Mononuclear cell (primary cell): ENCODE results near the gene EMP2. TPM values are rescaled to one million over a fixed set of nuclear protein-coding genes. Genes with fewer than 3 reads are reported as not detected.
"Not testable (repeated sequence)": the region's sequence is repeated elsewhere in the genome, so short reads cannot be mapped to it uniquely, and the experiment has no call there.

Experiments used
- H3K27me3 ChIP-seq: 2 replicates; pipeline ENCODE4 v1.6.0; 2011; ENCODE audit warnings: low read length, control low read depth; ENCODE audit not compliant: insufficient read depth
- H3K4me1 ChIP-seq: 2 replicates; pipeline ENCODE4 v1.5.1; 2011; ENCODE audit warnings: mild to moderate bottlenecking, low read length, control low read depth; ENCODE audit not compliant: insufficient read depth
- H3K4me3 ChIP-seq: 2 replicates; pipeline ENCODE4 v1.5.1; 2011; ENCODE audit warnings: mild to moderate bottlenecking, low read length, moderate library complexity
- H3K9me3 ChIP-seq: 2 replicates; pipeline ENCODE4 v1.5.1; 2011; ENCODE audit warnings: low read depth, mild to moderate bottlenecking, control low read depth, low read length
- total RNA-seq: library from RNA; depleted of rRNA; stranded (reverse); fragments of >200 nt; gene quantifications from one replicate; pipeline ENCODE4 v1.2.3, GENCODE V29; 2012

EMP2 gene
- total RNA-seq, 1 donor: 0.10 TPM

DNA sequence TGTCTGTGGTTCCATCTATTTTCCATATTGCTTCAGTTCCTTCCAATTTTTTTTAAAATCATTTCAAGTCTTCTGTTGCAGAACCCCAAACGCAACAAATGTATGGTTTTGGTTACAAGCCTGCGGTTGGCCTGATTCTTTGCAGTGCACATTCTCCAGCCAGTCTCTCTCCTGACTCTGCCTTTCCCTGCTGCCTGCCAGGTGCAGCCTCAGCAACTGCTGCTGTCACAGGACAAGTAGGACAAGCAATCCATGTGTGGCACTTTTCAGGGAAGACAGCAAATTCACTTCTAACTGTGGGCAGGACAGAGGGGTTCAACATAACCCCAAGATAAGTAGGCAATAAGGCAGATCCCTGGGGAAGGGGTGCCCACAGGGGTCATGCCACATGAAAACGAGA lies 24.2 kb downstream of the EMP2 start:
- no peak overlapping the region for H3K4me3 ChIP-seq
- peaks cover 22% of the 10 kb centered on the region for H3K4me1 ChIP-seq
- H3K9me3 ChIP-seq: no peaks in the 10 kb centered on the region
- H3K27me3 ChIP-seq: no peaks in the 10 kb centered on the region

DNA sequence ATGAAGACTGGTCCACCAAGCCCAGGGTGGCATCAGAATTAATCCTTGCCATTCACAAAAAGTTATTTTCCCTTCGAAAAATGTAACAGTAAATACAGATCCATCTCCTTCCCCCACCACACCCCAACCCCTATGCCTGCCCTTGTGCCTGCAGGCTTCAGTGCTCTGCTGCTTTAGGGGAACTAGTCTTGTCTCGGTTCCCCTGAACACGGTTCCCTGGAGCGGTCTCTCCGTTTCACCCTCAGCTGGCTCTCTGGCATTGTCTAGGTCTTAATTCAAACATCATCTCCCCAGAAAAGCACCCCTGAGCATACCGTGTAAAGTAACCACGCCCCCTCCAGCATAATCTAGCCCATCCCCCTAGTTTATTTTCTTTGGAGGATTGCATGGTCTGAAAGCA lies 25.8 kb downstream of the EMP2 start:
- no peak overlapping the region for H3K4me3 ChIP-seq
- H3K4me1 ChIP-seq: peaks cover 17% of the 10 kb centered on the region
- no peaks in the 10 kb centered on the region for H3K9me3 ChIP-seq
- H3K27me3 ChIP-seq: no peaks in the 10 kb centered on the region

GRCh38 chr16:10552998-10553491 lies 27.4 kb downstream of the EMP2 start:
- Histone ChIP-seq H3K4me1 (peaks cover 17% of the 10 kb centered on the region), H3K4me3 (peak overlapping the region; percentile 17), H3K9me3 (no peaks in the 10 kb centered on the region), H3K27me3 (no peaks in the 10 kb centered on the region)

GRCh38 chr16:10552281-10552680 lies 28.1 kb downstream of the EMP2 start:
- no peak overlapping the region for H3K4me3 ChIP-seq
- H3K4me1 ChIP-seq: peaks cover 17% of the 10 kb centered on the region
- no peaks in the 10 kb centered on the region for H3K27me3 ChIP-seq
- no peaks in the 10 kb centered on the region for H3K9me3 ChIP-seq

- peaks cover 17% of the 10 kb centered on the region for H3K4me1 ChIP-seq
- no peaks in the 10 kb centered on the region for H3K27me3 ChIP-seq
- H3K9me3 ChIP-seq: no peaks in the 10 kb centered on the region
- H3K4me3 ChIP-seq: no peak overlapping the region
Measured at GRCh38 chr16:10551881-10552280, 28.5 kb downstream of the EMP2 start.

- H3K4me1 ChIP-seq: peaks cover 8% of the 10 kb centered on the region
- H3K27me3 ChIP-seq: no peaks in the 10 kb centered on the region
- H3K9me3 ChIP-seq: no peaks in the 10 kb centered on the region
- H3K4me3 ChIP-seq: no peak overlapping the region
Measured at GRCh38 chr16:10548404-10548803, 32.0 kb downstream of the EMP2 start.

GRCh38 chr16:10547708-10548107 lies 32.7 kb downstream of the EMP2 start:
- H3K9me3 ChIP-seq: no peaks in the 10 kb centered on the region
- H3K4me3 ChIP-seq: no peak overlapping the region
- H3K4me1 ChIP-seq: peaks cover 1% of the 10 kb centered on the region
- no peaks in the 10 kb centered on the region for H3K27me3 ChIP-seq

DNA sequence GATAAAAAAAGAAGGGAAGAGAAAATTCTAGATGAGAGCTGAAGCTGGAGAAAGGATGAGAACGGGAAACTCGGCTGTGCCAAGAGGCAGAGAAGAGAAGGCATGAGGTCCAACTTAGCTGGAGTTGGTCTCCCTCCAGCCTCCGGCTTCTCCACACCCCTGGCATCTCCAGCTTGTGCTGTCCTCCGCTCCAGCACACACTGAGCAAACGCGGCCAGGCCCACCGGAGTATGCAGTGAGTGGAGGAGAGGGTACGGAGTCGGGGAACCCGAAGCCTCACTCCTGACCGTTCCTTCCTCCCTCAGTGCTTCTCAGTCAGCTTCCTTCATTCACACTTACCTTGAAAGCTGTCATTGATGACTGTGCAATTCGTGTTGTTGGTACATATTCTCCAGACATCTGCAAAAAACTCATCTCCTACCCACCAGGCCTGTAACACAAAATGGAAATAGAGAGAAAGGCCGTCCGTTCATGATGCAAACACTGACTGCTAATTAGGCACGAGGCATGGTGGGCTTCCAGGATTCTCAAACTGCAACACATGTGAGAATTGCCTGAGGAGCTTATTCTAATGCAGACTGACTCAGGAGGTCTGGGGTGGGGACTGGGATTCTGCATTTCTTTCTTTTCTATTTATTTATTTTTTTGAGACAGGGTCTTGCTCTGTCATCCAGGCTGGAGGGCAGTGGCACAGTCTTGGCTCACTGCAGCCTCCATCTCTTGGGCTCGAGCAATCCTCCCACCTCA lies 37.0 kb downstream of the EMP2 start:
- Histone ChIP-seq H3K27me3 (no peaks in the 10 kb centered on the region), H3K4me1 (no peaks in the 10 kb centered on the region), H3K4me3 (no peak overlapping the region), H3K9me3 (no peaks in the 10 kb centered on the region)

- no peaks in the 10 kb centered on the region for H3K9me3 ChIP-seq
- no peaks in the 10 kb centered on the region for H3K4me1 ChIP-seq
Measured at GRCh38 chr16:10541366-10541765, 39.0 kb downstream of the EMP2 start.

GRCh38 chr16:10539793-10540192 lies 40.6 kb downstream of the EMP2 start:
- Histone ChIP-seq H3K4me1 (no peaks in the 10 kb centered on the region), H3K4me3 (no peak overlapping the region), H3K27me3 (no peaks in the 10 kb centered on the region), H3K9me3 (no peaks in the 10 kb centered on the region)

More at GRCh38 chr16:10541366-10541765, 39.0 kb downstream of the EMP2 start:
- no peaks in the 10 kb centered on the region for H3K27me3 ChIP-seq
- no peak overlapping the region for H3K4me3 ChIP-seq

DNA sequence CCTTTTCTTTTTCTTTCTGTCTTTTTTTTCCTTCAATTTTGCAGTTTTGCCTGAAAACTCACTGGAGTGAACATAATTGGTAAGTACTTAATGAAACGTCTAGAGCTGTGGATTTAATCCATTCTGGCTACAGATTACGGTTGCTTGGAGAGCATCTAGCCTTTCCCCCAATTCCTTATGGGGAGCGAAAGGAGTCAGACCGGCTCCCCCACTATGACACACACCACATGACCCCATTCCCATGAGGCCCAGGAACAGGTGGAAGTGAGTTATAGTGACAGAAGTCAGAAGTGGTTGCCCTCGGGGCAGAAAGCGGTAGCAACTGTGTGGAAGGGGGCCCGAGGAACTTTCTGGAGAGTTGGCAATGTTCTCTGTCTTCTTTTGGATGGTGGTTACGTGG lies 41.2 kb downstream of the EMP2 start:
- H3K9me3 ChIP-seq: no peaks in the 10 kb centered on the region
- H3K27me3 ChIP-seq: no peaks in the 10 kb centered on the region
- no peak overlapping the region for H3K4me3 ChIP-seq
- H3K4me1 ChIP-seq: no peaks in the 10 kb centered on the region

DNA sequence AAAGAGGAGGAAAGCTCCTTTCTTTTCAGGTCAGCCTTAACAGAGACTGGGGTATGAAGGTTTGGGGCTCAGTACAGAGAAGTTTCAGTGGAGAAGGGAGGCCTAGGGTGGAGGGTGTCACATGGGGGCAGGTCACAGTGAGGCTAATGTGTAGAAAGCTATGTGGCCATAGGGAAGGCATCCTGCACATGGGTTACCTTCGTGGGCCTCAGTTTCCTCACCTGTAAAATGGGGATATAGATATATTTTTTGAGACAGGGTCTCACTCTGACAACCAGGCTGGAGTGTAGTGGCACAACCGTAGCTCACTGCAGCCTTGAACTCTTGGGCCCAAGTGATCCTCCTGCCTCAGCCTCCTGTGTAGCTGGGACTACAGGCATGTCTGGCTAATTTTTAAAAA lies 41.8 kb downstream of the EMP2 start:
- no peaks in the 10 kb centered on the region for H3K9me3 ChIP-seq
- no peaks in the 10 kb centered on the region for H3K4me1 ChIP-seq
- no peaks in the 10 kb centered on the region for H3K27me3 ChIP-seq
- H3K4me3 ChIP-seq: no peak overlapping the region

DNA sequence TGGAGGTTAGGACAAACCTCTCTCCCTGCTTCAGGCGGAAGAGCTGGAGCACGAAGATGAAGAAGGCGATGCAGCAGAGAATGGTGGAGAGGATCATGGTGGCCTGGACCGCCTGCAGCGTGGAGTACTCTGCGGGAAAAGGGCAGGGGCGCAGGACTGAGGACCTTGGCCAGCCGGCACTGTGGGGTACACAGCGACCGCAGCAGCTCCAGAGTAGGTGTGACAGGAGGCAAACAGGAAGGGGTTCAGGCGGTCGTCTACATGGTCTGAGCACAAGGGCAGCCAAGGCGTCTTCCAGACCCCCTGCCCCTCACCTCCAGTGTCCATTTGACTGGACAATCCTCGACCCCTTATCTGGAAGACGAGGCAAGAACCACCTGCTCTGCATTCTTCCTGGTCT lies 42.5 kb downstream of the EMP2 start:
- no peaks in the 10 kb centered on the region for H3K4me1 ChIP-seq
- H3K9me3 ChIP-seq: no peaks in the 10 kb centered on the region
- no peak overlapping the region for H3K4me3 ChIP-seq
- no peaks in the 10 kb centered on the region for H3K27me3 ChIP-seq

DNA sequence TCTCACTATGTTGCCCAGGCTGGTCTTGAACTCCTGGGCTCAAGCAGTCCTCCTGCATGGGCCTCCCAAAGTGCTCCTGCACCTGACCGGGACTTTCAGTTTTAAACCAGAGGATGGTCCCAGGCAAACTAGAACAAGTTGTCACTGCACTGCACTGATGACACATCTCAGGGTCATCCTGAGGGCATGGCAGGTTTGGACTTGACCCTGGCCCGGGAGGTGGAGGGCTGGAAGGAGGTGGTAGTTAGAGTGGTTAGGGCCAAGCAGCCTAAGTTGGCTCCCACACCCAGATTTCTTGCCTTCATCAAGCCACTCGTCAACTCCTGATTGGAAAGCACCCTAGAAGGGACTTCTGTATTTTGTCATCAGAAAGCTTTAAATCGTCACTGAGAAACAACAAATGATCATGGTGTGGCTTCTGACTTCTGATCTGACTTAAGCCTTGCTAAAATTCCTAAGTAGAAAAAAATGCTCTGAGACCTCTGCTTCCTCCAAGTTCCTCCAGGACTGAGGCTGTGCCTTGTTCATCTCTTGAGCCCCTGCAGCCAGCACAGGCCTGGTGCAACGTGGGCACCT lies 43.5 kb downstream of the EMP2 start:
- H3K27me3 ChIP-seq: no peaks in the 10 kb centered on the region
- H3K4me1 ChIP-seq: no peaks in the 10 kb centered on the region
- no peak overlapping the region for H3K4me3 ChIP-seq
- no peaks in the 10 kb centered on the region for H3K9me3 ChIP-seq

GRCh38 chr16:10536328-10536727 lies 44.1 kb downstream of the EMP2 start:
- H3K27me3 ChIP-seq, H3K9me3 ChIP-seq, H3K4me1 ChIP-seq, H3K4me3 ChIP-seq: not testable (repeated sequence)

GRCh38 chr16:10535461-10535860 lies 44.9 kb downstream of the EMP2 start:
- no peaks in the 10 kb centered on the region for H3K27me3 ChIP-seq
- no peak overlapping the region for H3K4me3 ChIP-seq
- no peaks in the 10 kb centered on the region for H3K9me3 ChIP-seq
- H3K4me1 ChIP-seq: no peaks in the 10 kb centered on the region
